ENCODE measurements around the gene MYF6.

The MYF6 gene

DNA sequence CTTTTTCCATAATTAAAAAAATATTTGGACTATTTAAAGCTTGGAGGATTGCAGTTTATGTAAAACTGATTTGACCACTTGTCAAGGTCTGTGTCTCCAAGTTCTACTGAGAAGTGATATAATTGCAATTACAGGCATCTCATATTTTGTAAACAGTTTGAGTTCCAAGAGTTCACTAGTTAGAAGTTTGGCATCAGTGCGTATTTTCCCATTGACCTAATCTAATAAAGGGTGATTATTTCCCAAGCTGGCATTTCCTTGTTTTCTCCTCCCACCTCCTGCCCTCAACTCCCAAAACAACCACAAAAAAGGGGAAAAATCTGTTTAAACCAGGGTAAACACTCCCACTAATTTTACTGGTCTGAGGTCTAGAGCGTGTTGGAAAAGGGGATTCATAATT is 3.0 kb upstream of the MYF6 start:
- no peak for DNase-seq
- H3K9me3 ChIP-seq (ENCODE audit: control insufficient read depth, low read length), result no peaks in the 10 kb centered on the region
- no peaks in the 10 kb centered on the region for H3K27me3 ChIP-seq (replicated peaks; ENCODE audit: control insufficient read depth, insufficient read depth, low read length, poor library complexity, severe bottlenecking)
- H3K4me1 ChIP-seq (ENCODE audit: control insufficient read depth, insufficient read depth, low read length, poor library complexity, severe bottlenecking), result no peaks in the 10 kb centered on the region
- H3K4me3 ChIP-seq (ENCODE audit: insufficient read depth, low read depth, low read length, poor library complexity, severe bottlenecking), result no peak overlapping the region
- no peaks in the 10 kb centered on the region for H3K36me3 ChIP-seq (ENCODE audit: control insufficient read depth, insufficient read depth, low read length)
- H3K27ac ChIP-seq (ENCODE audit: insufficient read depth, low read length, poor library complexity, severe bottlenecking), result no peak overlapping the region

GRCh38 chr12:80707830-80708258 is 410 bp downstream of the MYF6 start:
- no peak overlapping the region for H3K4me3 ChIP-seq (ENCODE audit: insufficient read depth, low read depth, low read length, poor library complexity, severe bottlenecking)
- no peaks in the 10 kb centered on the region for H3K9me3 ChIP-seq (ENCODE audit: control insufficient read depth, low read length)
- H3K27ac ChIP-seq (ENCODE audit: insufficient read depth, low read length, poor library complexity, severe bottlenecking), result no peak overlapping the region
- no peak for DNase-seq
- H3K4me1 ChIP-seq (ENCODE audit: control insufficient read depth, insufficient read depth, low read length, poor library complexity, severe bottlenecking), result no peaks in the 10 kb centered on the region
- no peaks in the 10 kb centered on the region for H3K27me3 ChIP-seq (replicated peaks; ENCODE audit: control insufficient read depth, insufficient read depth, low read length, poor library complexity, severe bottlenecking)
- H3K36me3 ChIP-seq (ENCODE audit: control insufficient read depth, insufficient read depth, low read length), result no peaks in the 10 kb centered on the region

DNA sequence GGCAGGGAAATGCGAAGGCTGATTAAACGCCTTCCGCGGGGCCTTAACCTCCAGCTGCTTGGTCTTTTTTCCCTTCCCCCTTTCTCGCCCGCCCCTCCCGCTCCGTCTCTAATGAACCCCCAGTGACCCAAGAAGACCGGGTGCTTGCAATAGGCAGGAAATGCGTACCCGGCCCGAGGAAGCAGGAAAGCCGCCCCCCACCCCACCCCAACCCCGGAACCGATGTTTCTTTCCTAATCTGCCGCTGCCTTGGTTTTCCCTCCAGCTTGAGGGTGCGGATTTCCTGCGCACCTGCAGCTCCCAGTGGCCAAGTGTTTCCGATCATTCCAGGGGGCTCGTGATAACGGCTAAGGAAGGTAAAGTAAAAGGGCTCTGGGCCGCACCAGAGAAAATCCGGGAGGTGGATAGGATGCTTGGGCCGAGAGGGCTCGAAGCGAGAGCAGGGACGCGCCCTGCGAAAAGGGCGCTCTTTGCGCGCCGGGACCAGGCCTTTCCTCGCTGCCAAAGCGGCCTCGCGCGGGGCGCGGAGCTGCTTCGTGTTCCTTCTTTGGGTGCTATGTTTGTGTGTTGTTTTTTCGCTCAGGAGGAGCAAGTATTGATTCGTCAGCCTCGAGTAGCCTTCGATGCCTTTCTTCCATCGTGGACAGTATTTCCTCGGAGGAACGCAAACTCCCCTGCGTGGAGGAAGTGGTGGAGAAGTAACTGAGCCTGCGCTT is 983 bp downstream of the MYF6 start:
- Histone ChIP-seq H3K27me3 (replicated peaks; ENCODE audit: control insufficient read depth, insufficient read depth, low read length, poor library complexity, severe bottlenecking) (no peaks in the 10 kb centered on the region), H3K36me3 (ENCODE audit: control insufficient read depth, insufficient read depth, low read length) (no peaks in the 10 kb centered on the region), H3K4me1 (ENCODE audit: control insufficient read depth, insufficient read depth, low read length, poor library complexity, severe bottlenecking) (no peaks in the 10 kb centered on the region), H3K4me3 (ENCODE audit: insufficient read depth, low read depth, low read length, poor library complexity, severe bottlenecking) (no peak overlapping the region), H3K9me3 (ENCODE audit: control insufficient read depth, low read length) (no peaks in the 10 kb centered on the region), H3K27ac (ENCODE audit: insufficient read depth, low read length, poor library complexity, severe bottlenecking) (no peak overlapping the region)
- DNase-seq, result no peak

DNA sequence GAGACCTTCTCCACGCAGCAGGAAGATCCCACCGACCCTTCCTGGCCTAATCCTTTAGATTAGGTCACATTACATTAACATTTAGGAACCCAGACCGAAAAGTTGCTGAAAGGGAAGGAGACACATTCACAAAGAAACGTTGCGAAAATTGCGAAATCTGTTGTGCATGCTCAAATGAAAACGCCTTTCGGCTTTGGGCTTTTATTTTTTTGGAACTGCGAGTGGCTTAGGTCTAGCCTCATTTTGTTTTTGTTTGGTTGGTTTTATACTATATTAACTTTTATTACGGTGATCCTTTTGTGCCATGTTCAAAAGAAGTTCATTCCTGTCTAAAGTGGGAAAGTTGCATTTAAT is 1.5 kb downstream of the MYF6 start:
- no peak for DNase-seq
- H3K27me3 ChIP-seq (replicated peaks; ENCODE audit: control insufficient read depth, insufficient read depth, low read length, poor library complexity, severe bottlenecking), result no peaks in the 10 kb centered on the region
- H3K9me3 ChIP-seq (ENCODE audit: control insufficient read depth, low read length), result no peaks in the 10 kb centered on the region
- H3K4me1 ChIP-seq (ENCODE audit: control insufficient read depth, insufficient read depth, low read length, poor library complexity, severe bottlenecking), result no peaks in the 10 kb centered on the region
- H3K4me3 ChIP-seq (ENCODE audit: insufficient read depth, low read depth, low read length, poor library complexity, severe bottlenecking), result no peak overlapping the region
- no peaks in the 10 kb centered on the region for H3K36me3 ChIP-seq (ENCODE audit: control insufficient read depth, insufficient read depth, low read length)
- no peak overlapping the region for H3K27ac ChIP-seq (ENCODE audit: insufficient read depth, low read length, poor library complexity, severe bottlenecking)

- Histone ChIP-seq H3K4me3 (ENCODE audit: insufficient read depth, low read depth, low read length, poor library complexity, severe bottlenecking) (no peak overlapping the region), H3K4me1 (ENCODE audit: control insufficient read depth, insufficient read depth, low read length, poor library complexity, severe bottlenecking) (no peaks in the 10 kb centered on the region), H3K9me3 (ENCODE audit: control insufficient read depth, low read length) (no peaks in the 10 kb centered on the region), H3K27me3 (replicated peaks; ENCODE audit: control insufficient read depth, insufficient read depth, low read length, poor library complexity, severe bottlenecking) (no peaks in the 10 kb centered on the region), H3K36me3 (ENCODE audit: control insufficient read depth, insufficient read depth, low read length) (no peaks in the 10 kb centered on the region), H3K27ac (ENCODE audit: insufficient read depth, low read length, poor library complexity, severe bottlenecking) (no peak overlapping the region)
- DNase-seq, result no peak
Measured at GRCh38 chr12:80709811-80710726, 2.6 kb downstream of the MYF6 start.

- no peak for DNase-seq
- H3K4me3 ChIP-seq (ENCODE audit: insufficient read depth, low read depth, low read length, poor library complexity, severe bottlenecking), result no peak overlapping the region
- H3K9me3 ChIP-seq (ENCODE audit: control insufficient read depth, low read length), result no peaks in the 10 kb centered on the region
- H3K36me3 ChIP-seq (ENCODE audit: control insufficient read depth, insufficient read depth, low read length), result no peaks in the 10 kb centered on the region
- H3K27ac ChIP-seq (ENCODE audit: insufficient read depth, low read length, poor library complexity, severe bottlenecking), result no peak overlapping the region
- no peaks in the 10 kb centered on the region for H3K4me1 ChIP-seq (ENCODE audit: control insufficient read depth, insufficient read depth, low read length, poor library complexity, severe bottlenecking)
- no peaks in the 10 kb centered on the region for H3K27me3 ChIP-seq (replicated peaks; ENCODE audit: control insufficient read depth, insufficient read depth, low read length, poor library complexity, severe bottlenecking)
Measured at GRCh38 chr12:80710727-80711449, 3.5 kb downstream of the MYF6 start.

DNA sequence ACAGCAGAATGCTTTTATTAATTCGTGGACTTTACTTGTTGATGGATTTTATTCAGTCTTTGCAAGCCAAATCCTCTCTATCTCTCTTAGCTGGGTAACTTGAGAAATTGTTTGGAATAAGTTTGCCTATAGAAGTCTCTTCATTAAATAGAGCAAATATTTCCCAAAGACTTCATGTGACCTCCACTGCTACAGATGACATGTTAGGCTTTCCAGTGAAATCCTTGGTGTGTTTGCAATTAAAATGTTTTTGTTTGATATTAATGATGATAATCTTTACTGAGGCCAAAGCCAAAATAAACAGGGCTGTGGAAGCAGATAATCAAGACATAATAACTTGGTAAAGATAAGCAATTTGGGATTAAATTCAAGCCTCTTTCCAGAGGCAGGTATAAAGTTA is 4.4 kb downstream of the MYF6 start:
- H3K27me3 ChIP-seq (replicated peaks; ENCODE audit: control insufficient read depth, insufficient read depth, low read length, poor library complexity, severe bottlenecking), result no peaks in the 10 kb centered on the region
- DNase-seq, result no peak
- H3K4me1 ChIP-seq (ENCODE audit: control insufficient read depth, insufficient read depth, low read length, poor library complexity, severe bottlenecking), result no peaks in the 10 kb centered on the region
- H3K27ac ChIP-seq (ENCODE audit: insufficient read depth, low read length, poor library complexity, severe bottlenecking), result no peak overlapping the region
- no peaks in the 10 kb centered on the region for H3K9me3 ChIP-seq (ENCODE audit: control insufficient read depth, low read length)
- no peak overlapping the region for H3K4me3 ChIP-seq (ENCODE audit: insufficient read depth, low read depth, low read length, poor library complexity, severe bottlenecking)
- H3K36me3 ChIP-seq (ENCODE audit: control insufficient read depth, insufficient read depth, low read length), result no peaks in the 10 kb centered on the region

DNA sequence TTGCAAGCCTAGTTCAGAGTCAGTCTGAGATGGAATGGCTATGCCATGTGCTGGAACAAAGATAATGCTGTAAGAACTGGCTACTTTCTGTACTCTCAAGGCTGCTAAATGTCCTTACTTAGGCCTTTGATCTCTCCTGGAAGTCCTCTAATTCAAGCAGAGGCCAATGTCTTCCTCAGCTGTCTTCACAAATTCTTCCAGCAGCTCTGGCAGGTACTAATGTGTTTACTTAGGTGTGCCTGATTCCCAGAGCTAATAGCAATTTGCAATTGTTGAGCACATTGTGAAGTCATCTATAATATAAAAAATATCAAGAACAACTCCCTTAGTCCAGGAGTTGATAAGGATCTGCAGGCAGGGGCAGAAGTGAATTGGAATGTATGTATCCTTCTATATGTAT is 5.4 kb downstream of the MYF6 start:
- H3K36me3 ChIP-seq (ENCODE audit: control insufficient read depth, insufficient read depth, low read length), result no peaks in the 10 kb centered on the region
- H3K27me3 ChIP-seq (replicated peaks; ENCODE audit: control insufficient read depth, insufficient read depth, low read length, poor library complexity, severe bottlenecking), result no peaks in the 10 kb centered on the region
- no peaks in the 10 kb centered on the region for H3K4me1 ChIP-seq (ENCODE audit: control insufficient read depth, insufficient read depth, low read length, poor library complexity, severe bottlenecking)
- no peak for DNase-seq
- no peak overlapping the region for H3K4me3 ChIP-seq (ENCODE audit: insufficient read depth, low read depth, low read length, poor library complexity, severe bottlenecking)
- H3K27ac ChIP-seq (ENCODE audit: insufficient read depth, low read length, poor library complexity, severe bottlenecking), result no peak overlapping the region
- H3K9me3 ChIP-seq (ENCODE audit: control insufficient read depth, low read length), result no peaks in the 10 kb centered on the region

- DNase-seq, result no peak
- no peak overlapping the region for H3K27ac ChIP-seq (ENCODE audit: insufficient read depth, low read length, poor library complexity, severe bottlenecking)
- H3K27me3 ChIP-seq (replicated peaks; ENCODE audit: control insufficient read depth, insufficient read depth, low read length, poor library complexity, severe bottlenecking), result no peaks in the 10 kb centered on the region
- H3K4me1 ChIP-seq (ENCODE audit: control insufficient read depth, insufficient read depth, low read length, poor library complexity, severe bottlenecking), result no peaks in the 10 kb centered on the region
- H3K4me3 ChIP-seq (ENCODE audit: insufficient read depth, low read depth, low read length, poor library complexity, severe bottlenecking), result no peak overlapping the region
- H3K36me3 ChIP-seq (ENCODE audit: control insufficient read depth, insufficient read depth, low read length), result no peaks in the 10 kb centered on the region
- no peaks in the 10 kb centered on the region for H3K9me3 ChIP-seq (ENCODE audit: control insufficient read depth, low read length)
Measured at GRCh38 chr12:80713419-80713818, 6.0 kb downstream of the MYF6 start.

DNA sequence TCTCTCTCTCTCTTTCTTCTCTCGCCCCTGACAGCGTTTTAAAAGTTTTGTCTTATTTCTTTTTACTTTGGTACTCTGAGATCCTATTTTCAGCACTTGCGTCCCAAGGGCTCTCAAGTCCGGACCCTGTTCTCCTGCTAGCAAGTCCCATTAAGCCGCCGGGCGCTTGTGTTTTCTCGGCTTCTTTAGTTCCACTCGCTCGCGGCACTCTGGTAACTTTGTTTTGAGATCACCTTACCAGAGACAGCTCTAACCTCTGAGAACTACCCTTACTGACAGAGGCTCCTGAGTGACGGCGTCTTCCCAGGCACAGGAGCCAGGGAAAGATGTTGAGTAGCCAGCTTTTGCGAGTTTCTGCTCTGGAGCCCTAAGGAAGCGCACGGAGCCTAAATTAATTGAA is 6.6 kb downstream of the MYF6 start:
- H3K27me3 ChIP-seq (replicated peaks; ENCODE audit: control insufficient read depth, insufficient read depth, low read length, poor library complexity, severe bottlenecking), result no peaks in the 10 kb centered on the region
- H3K4me1 ChIP-seq (ENCODE audit: control insufficient read depth, insufficient read depth, low read length, poor library complexity, severe bottlenecking), result no peaks in the 10 kb centered on the region
- no peaks in the 10 kb centered on the region for H3K36me3 ChIP-seq (ENCODE audit: control insufficient read depth, insufficient read depth, low read length)
- no peak overlapping the region for H3K4me3 ChIP-seq (ENCODE audit: insufficient read depth, low read depth, low read length, poor library complexity, severe bottlenecking)
- H3K9me3 ChIP-seq (ENCODE audit: control insufficient read depth, low read length), result no peaks in the 10 kb centered on the region
- no peak for DNase-seq
- H3K27ac ChIP-seq (ENCODE audit: insufficient read depth, low read length, poor library complexity, severe bottlenecking), result no peak overlapping the region

All from effector memory CD4-positive, alpha-beta T cell (primary cell).